GM12878 (cell line): ENCODE results near the gene PLCG1. TPM values are rescaled to one million over a fixed set of nuclear protein-coding genes. Genes with fewer than 3 reads are reported as not detected.

Experiments
- ATAC-seq: fragments of 200-7000 bp; cut with Tn5 transposase; 3 replicates; pipeline ENCODE4 v1.9.1; 2020; ENCODE audit warnings: mild to moderate bottlenecking, moderate library complexity
- BruUV-seq: library from RNA; stranded (reverse); fragments of 400-500 nt; replicated peaks from 2 replicates; lab custom pipeline; 2021; lab: Mats Ljungman, UMichigan
- CTCF ChIA-PET: fragments of 300-600 bp; sonication (Branson Sonifier 250); formaldehyde crosslinking; extraction: SDS; loops from one replicate; lab custom pipeline; 2021; ENCODE audit warnings: inconsistent platforms; lab: Yijun Ruan, JAX
- POLR2A ChIA-PET: fragments of 350-600 bp; formaldehyde crosslinking; extraction: SDS; loops from one replicate; lab custom pipeline; 2021; ENCODE audit warnings: inconsistent platforms; lab: Charles Lee
- RAD21 ChIA-PET: fragments of 300-600 bp; sonication (Branson Sonifier 250); formaldehyde crosslinking; loops from one replicate; lab custom pipeline; 2023; ENCODE audit warnings: antibody characterized with exemption; ENCODE audit not compliant: unreplicated experiment; lab: Charles Lee
- SMC1A ChIA-PET: fragments of 300-600 bp; sonication (Branson Sonifier 250); formaldehyde crosslinking; loops from one replicate; lab custom pipeline; 2023; ENCODE audit not compliant: unreplicated experiment, uncharacterized antibody; lab: Charles Lee
- DNase-seq: peaks from one replicate; pipeline ENCODE4 v3.0.0-alpha.2; 2011; ENCODE audit warnings: low read depth, low spot score
- FAIRE-seq: peaks from 3 replicates; lab custom pipeline; 2011; peaks lifted over from hg19 to GRCh38; lab: Jason Lieb, UNC
- H2AFZ ChIP-seq: 2 replicates; pipeline ENCODE4 v1.6.0; 2011; ENCODE audit warnings: low read depth, low read length, control low read depth; ENCODE audit not compliant: control insufficient read depth
- H3K27ac ChIP-seq: 2 replicates; pipeline ENCODE4 v1.5.1; 2011; ENCODE audit warnings: control low read depth; ENCODE audit not compliant: control insufficient read depth, insufficient read depth
- H3K27me3 ChIP-seq, 2 experiments: replicated peaks in 1 of 2; 2 replicates each; pipeline versions ENCODE4 v1.6.0 to v1.6.1; 2011; ENCODE audit warnings: low read length in 1 of 2; ENCODE audit not compliant: control insufficient read depth in 2 of 2, insufficient read depth in 2 of 2
- H3K36me3 ChIP-seq, 2 experiments: 2 replicates each; pipeline ENCODE4 v1.5.1; 2011; ENCODE audit warnings: low read length in 1 of 2; ENCODE audit not compliant: control insufficient read depth in 2 of 2, insufficient read depth in 2 of 2
- H3K4me1 ChIP-seq: 2 replicates; pipeline ENCODE4 v1.6.1; 2011; ENCODE audit warnings: mild to moderate bottlenecking, low read length, moderate library complexity, mixed read lengths; ENCODE audit not compliant: control insufficient read depth, insufficient read depth
- H3K4me2 ChIP-seq: 2 replicates; pipeline ENCODE4 v1.6.0; 2011; ENCODE audit warnings: control low read depth; ENCODE audit not compliant: control insufficient read depth, insufficient read depth
- H3K4me3 ChIP-seq: fragments of 200-600 bp; sonication (generic); 2 replicates; pipeline ENCODE4 v1.5.1; 2016
- H3K79me2 ChIP-seq: 2 replicates; pipeline ENCODE4 v1.6.0; 2011; ENCODE audit warnings: low read length; ENCODE audit not compliant: control insufficient read depth, insufficient read depth
- H3K9ac ChIP-seq: 2 replicates; pipeline ENCODE4 v1.8.0; 2011; ENCODE audit warnings: low read length, control low read depth, mixed read lengths; ENCODE audit not compliant: control insufficient read depth, insufficient read depth
- H3K9me3 ChIP-seq: replicated peaks from 3 replicates; pipeline ENCODE4 v1.5.1; 2011; ENCODE audit warnings: mild to moderate bottlenecking, low read length; ENCODE audit not compliant: control insufficient read depth, insufficient read depth
- H4K20me1 ChIP-seq: 2 replicates; pipeline ENCODE4 v1.6.0; 2011; ENCODE audit not compliant: control insufficient read depth, insufficient read depth
- ATF3 ChIP-seq: IDR thresholded peaks from 2 replicates; pipeline ENCODE4 v1.6.1; 2011; ENCODE audit warnings: low read depth, mild to moderate bottlenecking, low read length, moderate library complexity, borderline replicate concordance; ENCODE audit errors: extremely low read depth
- BCL3 ChIP-seq: IDR thresholded peaks from 2 replicates; pipeline ENCODE4 v1.6.1; 2011; ENCODE audit warnings: borderline replicate concordance, low read depth, mild to moderate bottlenecking, moderate library complexity, low read length; ENCODE audit not compliant: insufficient read depth, poor library complexity, severe bottlenecking
- CBX3 ChIP-seq: fragments of 200-600 bp; sonication (generic); IDR thresholded peaks from 2 replicates; pipeline ENCODE4 v1.6.1; 2016; ENCODE audit warnings: low read depth, borderline replicate concordance
- CREM ChIP-seq: IDR thresholded peaks from 2 replicates; pipeline ENCODE4 v1.6.1; 2014; ENCODE audit warnings: antibody characterized with exemption, low read depth
- ETV6 ChIP-seq, 2 experiments: fragments of 450-650 bp in 1 of 2; IDR thresholded peaks in 1 of 2; conservative IDR thresholded peaks in 1 of 2; 2 replicates each; pipeline ENCODE4 v1.6.1; 2014; ENCODE audit warnings: antibody characterized with exemption in 1 of 2, borderline replicate concordance in 1 of 2, low read depth in 1 of 2, mild to moderate bottlenecking in 1 of 2, moderate library complexity in 1 of 2
- FOS ChIP-seq: IDR thresholded peaks from 3 replicates; pipeline ENCODE4 v1.6.1; 2011; ENCODE audit warnings: borderline replicate concordance; ENCODE audit not compliant: insufficient read length; ENCODE audit errors: extremely low read depth
- GATAD2B ChIP-seq: fragments of 450-650 bp; conservative IDR thresholded peaks from 2 replicates; pipeline ENCODE4 v1.6.1; 2017; ENCODE audit warnings: low read depth, mild to moderate bottlenecking, moderate library complexity
- IRF5 ChIP-seq: fragments of 450-650 bp; IDR thresholded peaks from 2 replicates; pipeline ENCODE4 v1.6.1; 2017; ENCODE audit warnings: borderline replicate concordance
- NFXL1 ChIP-seq: fragments of 450-650 bp; IDR thresholded peaks from 2 replicates; pipeline ENCODE4 v1.6.1; 2017; ENCODE audit warnings: antibody characterized with exemption, mild to moderate bottlenecking, borderline replicate concordance
- PML ChIP-seq: IDR thresholded peaks from 2 replicates; pipeline ENCODE4 v1.6.1; 2012; ENCODE audit warnings: low read length, inconsistent platforms
- RFX5 ChIP-seq: IDR thresholded peaks from 2 replicates; pipeline ENCODE4 v1.6.1; 2011; ENCODE audit warnings: low read depth, low read length, improper control_type of control experiment
- SMAD1 ChIP-seq: fragments of 450-650 bp; IDR thresholded peaks from 2 replicates; pipeline ENCODE4 v1.6.1; 2018; ENCODE audit warnings: mild to moderate bottlenecking, low read depth; ENCODE audit not compliant: partially characterized antibody
- SREBF2 ChIP-seq: IDR thresholded peaks from 2 replicates; pipeline ENCODE4 v1.6.1; 2012; ENCODE audit warnings: mild to moderate bottlenecking, low read length
- ZBED1 ChIP-seq: IDR thresholded peaks from 2 replicates; pipeline ENCODE4 v1.6.1; 2016; ENCODE audit warnings: borderline replicate concordance
- ZNF622 ChIP-seq: fragments of 450-650 bp; IDR thresholded peaks from 2 replicates; pipeline ENCODE4 v1.6.1; 2017; ENCODE audit warnings: mild to moderate bottlenecking, inconsistent platforms
- WGBS: methylation state at CpG from one replicate; pipeline ENCODE4 v1.1.6; 2016; ENCODE audit warnings: low lambda C conversion rate; ENCODE audit not compliant: insufficient replicate concordance, insufficient coverage; ENCODE audit errors: missing lambda C conversion rate; 5-methylcytosine and 5-hydroxymethylcytosine counted together
- in situ Hi-C: fragments of 300-500 bp; cut with MboI; formaldehyde crosslinking; loops from 9 replicates; pipeline ENCODE4 v1.14.3; 2018; ENCODE audit warnings: mixed read lengths
- intact Hi-C: fragments of 100-400 bp; cut with micrococcal nuclease; formaldehyde crosslinking; loops from one replicate; pipeline ENCODE4 v1.14.2; 2022; ENCODE audit not compliant: unreplicated experiment
- polyA plus RNA-seq, 11 experiments: library from polyadenylated mRNA; depleted of rRNA in 4 of 11; unstranded in 6 of 11; stranded (reverse) in 5 of 11; fragments of >200 nt; fragmentation: Nextera tagmentation in 4 of 11; fragmentation: Illumina TruSeq in 1 of 11; extraction: Ambion mirVana in 4 of 11; extraction: Trizol in 1 of 11; gene quantifications; 1 replicate in 1 of 11; 2 replicates in 10 of 11; pipeline versions ENCODE4 v1.2.1 to v1.2.3, GENCODE V29; 2011 to 2016; ENCODE audit warnings: inconsistent platforms in 2 of 11, missing spikeins in 2 of 11, low read depth in 1 of 11
- total RNA-seq, 4 experiments: library from RNA; depleted of rRNA in 3 of 4; stranded (reverse); fragments of >200 nt in 3 of 4; fragmentation: Illumina TruSeq in 1 of 4; extraction: Trizol in 1 of 4; gene quantifications; 2 replicates each; pipeline versions ENCODE4 v1.2.1 to v1.2.3, GENCODE V29; 2013 to 2021

Gene PLCG1
- total and polyA plus RNA-seq, 10 of the 15 experiments (the other 5 are each of a cell fraction or from before 2014, with no cell fraction given), result 2.6 to 114 (median 45.3) TPM

- no peaks in the 10 kb centered on the region for H3K79me2 ChIP-seq
Observed at GRCh38 chr20:41173791-41174341, 36.5 kb downstream of the PLCG1 start.

More at GRCh38 chr20:41173791-41174341, 36.5 kb downstream of the PLCG1 start:
- Histone ChIP-seq H3K4me1 (no peaks in the 10 kb centered on the region), H3K27ac (no peak overlapping the region), H3K4me3 (no peak overlapping the region), H3K27me3 (no peaks in the 10 kb centered on the region), H3K9me3 (no peaks in the 10 kb centered on the region), H4K20me1 (no peaks in the 10 kb centered on the region), H3K36me3 (peaks cover 39 to 40% of the 10 kb centered on the region in 2 experiments; a peak in 3 of 4 replicates), H2AFZ (no peak overlapping the region), H3K9ac (no peak overlapping the region), H3K4me2 (no peak overlapping the region)
- TF ChIP-seq FOS (no peak), ZBED1 (no peak), RFX5 (no peak), SREBF2 (no peak), CREM (no peak), ATF3 (no peak), PML (no peak), GATAD2B (no peak), NFXL1 (no peak), IRF5 (no peak), SMAD1 (no peak), CBX3 (no peak), ETV6 (conservative IDR thresholded peaks at IDR 0.05 in 1 of 2, IDR thresholded peaks at IDR 0.05 in 1 of 2; ENCODE audit: borderline replicate concordance in 1 of 2, low read depth in 1 of 2) (no peak), ZNF622 (no peak), BCL3 (no peak)
- in situ Hi-C loops, result loop anchor here (5.0 kb wide), 2 partner anchors 58 to 168 kb away; partner anchors contain the start of gene LPIN3
- POLR2A ChIA-PET, result no interaction called here
- FAIRE-seq (no peak), ATAC-seq (no peak), DNase-seq (no peak)
- intact Hi-C loops, result loop anchor here (1.0 to 2.0 kb wide), 3 partner anchors 58 to 205 kb away; partner anchors contain the start of gene LPIN3
- no TSS peak for BruUV-seq
- RAD21 ChIA-PET, result interaction anchor here (1.5 to 1.8 kb wide), 3 partner anchors 50 to 164 kb away, joined by 6 to 14 read pairs (median 11); no protein-coding TSS in a partner anchor
- over 99% methylated on average over 13 of the region's 13 CpGs for WGBS
- CTCF ChIA-PET, result interaction anchor here (1.2 to 4.4 kb wide), 13 partner anchors 10 to 237 kb away, joined by 3 to 52 read pairs (median 8); partner anchors contain the start of gene LPIN3
- SMC1A ChIA-PET, result interaction anchor here (1.2 to 4.4 kb wide), 6 partner anchors 16 to 166 kb away, joined by 5 to 29 read pairs (median 12); partner anchors contain the start of gene LPIN3
